Hepatocyte (in vitro differentiated cells): ENCODE results near the gene LRTM1.

Experiments used
- CTCF ChIP-seq: fragments of 200-600 bp; sonication (generic); IDR thresholded peaks from 2 replicates; pipeline ENCODE4 v1.5.1; 2016; ENCODE audit warnings: antibody characterized with exemption, mild to moderate bottlenecking; ENCODE audit not compliant: poor library complexity
- EZH2 ChIP-seq: fragments of 200-600 bp; sonication (generic); IDR thresholded peaks from 2 replicates; pipeline ENCODE4 v1.6.1; 2016; ENCODE audit warnings: antibody characterized with exemption, mild to moderate bottlenecking, borderline replicate concordance
- EZH2phosphoT487 ChIP-seq: fragments of 200-600 bp; sonication (generic); IDR thresholded peaks from one replicate; pipeline ENCODE4 v1.6.1; 2018; ENCODE audit warnings: antibody characterized with exemption, mild to moderate bottlenecking, low read depth, moderate library complexity; ENCODE audit not compliant: unreplicated experiment, severe bottlenecking

- TF ChIP-seq CTCF (no peak), EZH2 (no peak), EZH2phosphoT487 (no peak)
Measured at GRCh38 chr3:54871867-54872266, 56.0 kb downstream of the LRTM1 start.
